Measurements from ENCODE around the gene UTS2. TPM values are rescaled to one million over a fixed set of nuclear protein-coding genes. Genes with fewer than 3 reads are reported as not detected.

The UTS2 gene
- total and polyA plus RNA-seq, 2 of the 8 experiments (the other 6 are each of a cell fraction or from before 2014, with no cell fraction given), result not detected

DNA sequence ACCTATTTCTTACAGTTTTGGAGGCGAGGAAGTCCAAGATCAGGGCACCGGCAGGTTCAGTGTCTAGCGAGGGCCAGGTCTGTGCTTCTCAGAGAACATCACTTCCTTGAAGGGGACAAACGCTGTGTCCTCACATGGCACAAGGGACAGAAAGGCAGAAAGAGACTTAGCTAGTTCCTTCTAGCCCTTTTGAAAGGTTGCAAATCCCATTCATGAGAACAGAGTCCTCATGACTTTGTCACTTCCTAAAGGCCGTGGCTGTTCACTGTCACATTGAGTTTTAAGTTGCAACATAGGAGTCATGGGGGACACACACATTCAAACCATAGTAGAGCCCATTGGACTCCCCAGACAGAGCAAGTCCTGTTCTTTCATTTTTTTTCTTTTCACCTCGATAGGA is 41.4 kb downstream of the UTS2 start:
- Histone ChIP-seq H4K20me1 (replicated peaks in 1 of 2; ENCODE audit: control insufficient read depth in 1 of 2, insufficient read depth in 2 of 2, low read length in 2 of 2) (peaks cover 0 to 2% of the 10 kb centered on the region in 2 experiments), H3K27ac (ENCODE audit: low read depth, low read length) (no peak overlapping the region), H3K23ac (ENCODE audit: insufficient read length) (no peak overlapping the region), H3K9me3 (ENCODE audit: insufficient read depth in 2 of 2, low read depth in 1 of 2, low read length in 1 of 2) (peaks cover 11 to 13% of the 10 kb centered on the region in 2 experiments; a peak in 3 of 4 replicates), H4K8ac (ENCODE audit: extremely low read depth, insufficient read depth, low read length) (no peak overlapping the region), H3K4me2 (ENCODE audit: insufficient read depth in 1 of 2, low read depth in 2 of 2, low read length in 2 of 2) (no peak overlapping the region), H3K14ac (ENCODE audit: insufficient read length) (no peak overlapping the region), H4K91ac (replicated peaks; ENCODE audit: insufficient read length, low read length) (no peak overlapping the region), H2BK120ac (replicated peaks; ENCODE audit: low read depth, low read length) (no peak overlapping the region), H3K56ac (replicated peaks; ENCODE audit: insufficient read length, low read depth, low read length) (no peak overlapping the region), H3K79me2 (ENCODE audit: control insufficient read depth in 1 of 2, insufficient read depth in 2 of 2, low read length in 2 of 2) (no peaks in the 10 kb centered on the region), H2AFZ (ENCODE audit: low read length) (no peak overlapping the region), H2BK15ac (ENCODE audit: low read length) (no peak overlapping the region), H3K36me3 (ENCODE audit: control insufficient read depth in 2 of 4, insufficient read depth in 4 of 4, low read length in 3 of 4) (peaks cover 3 to 37% (median 11%) of the 10 kb centered on the region in 4 experiments; a peak in 7 of 8 replicates), H4K5ac (ENCODE audit: insufficient read length, low read depth, low read length) (no peak overlapping the region), H2BK20ac (ENCODE audit: low read length) (no peak overlapping the region), H3K4me3 (ENCODE audit: extremely low read depth in 1 of 4, insufficient read depth in 2 of 4, low read depth in 3 of 4, low read length in 4 of 4) (no peak overlapping the region), H3K79me1 (ENCODE audit: low read depth, low read length) (no peaks in the 10 kb centered on the region), H3K4me1 (replicated peaks in 1 of 4; ENCODE audit: control insufficient read depth in 3 of 4, insufficient read depth in 4 of 4, low read length in 3 of 4) (no peaks in the 10 kb centered on the region), H3K27me3 (replicated peaks in 1 of 4; ENCODE audit: control insufficient read depth in 3 of 4, extremely low read depth in 1 of 4, insufficient read depth in 3 of 4, low read length in 3 of 4) (no peaks in the 10 kb centered on the region), H3K18ac (ENCODE audit: extremely low read depth, low read length) (no peak overlapping the region), H2BK5ac (ENCODE audit: low read depth, low read length) (no peak overlapping the region), H3K23me2 (ENCODE audit: low read depth, low read length) (no peaks in the 10 kb centered on the region), H2BK12ac (ENCODE audit: low read depth, low read length) (no peak overlapping the region), H3K9ac (replicated peaks in 1 of 4; ENCODE audit: extremely low read depth in 1 of 4, low read depth in 3 of 4, low read length in 3 of 4) (no peak overlapping the region), H2AK5ac (ENCODE audit: low read depth, low read length) (no peak overlapping the region), H3K4ac (replicated peaks; ENCODE audit: insufficient read length, low read depth, low read length) (no peak overlapping the region)
- no peak for FAIRE-seq
- TF ChIP-seq YY1 (IDR thresholded peaks at IDR 0.05; ENCODE audit: low read depth, low read length), result no peak
- TF ChIP-seq JUND (IDR thresholded peaks at IDR 0.05; ENCODE audit: low read length), result no peak
- TF ChIP-seq TAF1 (IDR thresholded peaks at IDR 0.05; ENCODE audit: low read depth, low read length), result no peak
- no peak for TF ChIP-seq PHF8 (conservative IDR thresholded peaks at IDR 0.05; ENCODE audit: low read depth, low read length)
- 92% methylated on average over 6 of the region's 6 CpGs; no CpG with 5 or more reads in 1 of the 2 experiments for WGBS, 2 experiments (ENCODE audit: extremely low coverage in 1 of 2, insufficient coverage in 1 of 2, insufficient read length in 1 of 2, insufficient replicate concordance in 2 of 2, low coverage in 1 of 2, low lambda C conversion rate in 2 of 2, missing lambda C conversion rate in 1 of 2)
- DNase-seq (ENCODE audit: low read depth in 1 of 2, low spot score in 2 of 2), result no peak
- ChIA-PET POLR2A (ENCODE audit: partially characterized antibody) (no interaction called here), CTCF (ENCODE audit: partially characterized antibody) (interaction anchor here (1.1 to 1.4 kb wide), 2 partner anchors 9 to 35 kb away, joined by 3 to 4 read pairs; no protein-coding TSS in a partner anchor)
